A549 (cell line): ENCODE data around the gene GOLGA1. TPM values are rescaled to one million over a fixed set of nuclear protein-coding genes. Genes with fewer than 3 reads are reported as not detected.

ENCODE experiments used
- ATAC-seq, 2 experiments: fragments of 200-7000 bp in 1 of 2; fragments of >200 bp in 1 of 2; cut with Nextera tagmentation in 1 of 2; cut with Tn5 transposase in 1 of 2; 3 replicates each; pipeline versions ENCODE4 v1.8.0 to v1.9.1; 2018 to 2020; ENCODE audit warnings: mild to moderate bottlenecking in 1 of 2, moderate library complexity in 1 of 2
- CTCF ChIA-PET: fragments of 300-600 bp; sonication (Branson Sonifier 250); formaldehyde crosslinking; extraction: SDS; loops from one replicate; lab custom pipeline; 2021; ENCODE audit warnings: antibody characterized with exemption, inconsistent platforms; lab: Yijun Ruan, JAX
- POLR2A ChIA-PET: fragments of 350-600 bp; formaldehyde crosslinking; extraction: SDS; loops from one replicate; lab custom pipeline; 2021; ENCODE audit warnings: antibody characterized with exemption, inconsistent platforms; lab: Yijun Ruan, JAX
- DNase-seq, 2 experiments: peaks; one replicate each; pipeline versions ENCODE4 v3.0.0 to v3.0.0-alpha.2; 2011 to 2016; ENCODE audit warnings: low read depth in 1 of 2, low spot score in 1 of 2
- FAIRE-seq: peaks from 2 replicates; lab custom pipeline; 2011; peaks lifted over from hg19 to GRCh38; lab: Jason Lieb, UNC
- H3K27ac ChIP-seq, 2 experiments: fragments of >200 bp; sonication (Bioruptor Twin); formaldehyde crosslinking; 3 replicates each; pipeline ENCODE4 v1.5.1; 2016 to 2017
- H3K4me1 ChIP-seq: fragments of >200 bp; sonication (Bioruptor Twin); formaldehyde crosslinking; 3 replicates; pipeline ENCODE4 v1.6.1; 2016
- H3K4me2 ChIP-seq: fragments of >200 bp; sonication (Bioruptor Twin); formaldehyde crosslinking; 3 replicates; pipeline ENCODE4 v1.6.1; 2016
- H3K4me3 ChIP-seq: fragments of >200 bp; sonication (Bioruptor Twin); formaldehyde crosslinking; 3 replicates; pipeline ENCODE4 v1.5.1; 2016
- H3K9me3 ChIP-seq: fragments of >200 bp; sonication (Bioruptor Twin); formaldehyde crosslinking; 3 replicates; pipeline ENCODE4 v1.6.1; 2016
- BCL3 ChIP-seq: fragments of >200 bp; sonication (Bioruptor Twin); formaldehyde crosslinking; IDR thresholded peaks from 3 replicates; pipeline ENCODE4 v1.6.1; 2016
- ELK1 ChIP-seq: fragments of 150-350 bp; IDR thresholded peaks from 2 replicates; pipeline ENCODE4 v1.6.1; 2014; ENCODE audit warnings: low read depth, mild to moderate bottlenecking, low read length
- EP300 ChIP-seq, 2 experiments: fragments of >200 bp; sonication (Bioruptor Twin); formaldehyde crosslinking; IDR thresholded peaks; 2 replicates in 1 of 2; 3 replicates in 1 of 2; pipeline ENCODE4 v1.6.1; 2016 to 2017
- FOSB ChIP-seq: fragments of 250-450 bp; sonication (Bioruptor Pico); IDR thresholded peaks from 2 replicates; pipeline ENCODE4 v1.5.0; 2020; ENCODE audit warnings: mild to moderate bottlenecking, moderate library complexity
- FOXS1 ChIP-seq: fragments of 250-450 bp; sonication (Bioruptor Pico); IDR thresholded peaks from 2 replicates; pipeline ENCODE4 v1.5.0; 2020; ENCODE audit warnings: mild to moderate bottlenecking, moderate library complexity
- GATA3 ChIP-seq: IDR thresholded peaks from 2 replicates; pipeline ENCODE4 v1.6.1; 2012; ENCODE audit warnings: borderline replicate concordance
- HES2 ChIP-seq: fragments of >200 bp; sonication (Bioruptor Twin); formaldehyde crosslinking; IDR thresholded peaks from 2 replicates; pipeline ENCODE4 v1.6.1; 2016
- HMGXB4 ChIP-seq: fragments of 250-450 bp; sonication (Bioruptor Pico); IDR thresholded peaks from 2 replicates; pipeline ENCODE4 v1.5.0; 2021; ENCODE audit warnings: mild to moderate bottlenecking, moderate library complexity, borderline replicate concordance
- HOXB5 ChIP-seq: fragments of 250-450 bp; sonication (Bioruptor Pico); IDR thresholded peaks from 2 replicates; pipeline ENCODE4 v1.5.0; 2020; ENCODE audit warnings: mild to moderate bottlenecking, moderate library complexity
- KDM1A ChIP-seq: fragments of 200-600 bp; sonication (generic); IDR thresholded peaks from 2 replicates; pipeline ENCODE4 v1.6.1; 2016; ENCODE audit warnings: low read depth, mild to moderate bottlenecking
- MYC ChIP-seq: IDR thresholded peaks from 2 replicates; pipeline ENCODE4 v1.6.1; 2012; ENCODE audit warnings: mild to moderate bottlenecking, inconsistent platforms, low read length, improper control_type of control experiment, borderline replicate concordance
- POLR2A ChIP-seq: IDR thresholded peaks from 2 replicates; pipeline ENCODE4 v1.6.1; 2012; ENCODE audit warnings: mild to moderate bottlenecking, low read length
- RAD21 ChIP-seq, 2 experiments: fragments of >200 bp in 1 of 2; sonication (Bioruptor Twin) in 1 of 2; formaldehyde crosslinking in 1 of 2; IDR thresholded peaks in 1 of 2; conservative IDR thresholded peaks in 1 of 2; 2 replicates in 1 of 2; 3 replicates in 1 of 2; pipeline ENCODE4 v1.6.1; 2012 to 2018; ENCODE audit warnings: inconsistent platforms in 1 of 2
- REST ChIP-seq: fragments of 200-600 bp; sonication (generic); IDR thresholded peaks from 2 replicates; pipeline ENCODE4 v1.6.1; 2016; ENCODE audit warnings: antibody characterized with exemption, mild to moderate bottlenecking, moderate library complexity
- SMC3 ChIP-seq: fragments of >200 bp; sonication (Bioruptor Twin); formaldehyde crosslinking; IDR thresholded peaks from 3 replicates; pipeline ENCODE4 v1.6.1; 2018; ENCODE audit warnings: inconsistent platforms
- SREBF2 ChIP-seq: fragments of 450-650 bp; IDR thresholded peaks from 2 replicates; pipeline ENCODE4 v1.6.1; 2014; ENCODE audit warnings: mild to moderate bottlenecking, moderate library complexity
- TFCP2L1 ChIP-seq: fragments of 250-450 bp; sonication (Bioruptor Pico); IDR thresholded peaks from 2 replicates; pipeline ENCODE4 v1.5.0; 2021; ENCODE audit warnings: mild to moderate bottlenecking
- USF2 ChIP-seq: fragments of 450-650 bp; IDR thresholded peaks from 2 replicates; pipeline ENCODE4 v1.6.1; 2014; ENCODE audit warnings: antibody characterized with exemption
- ZFP36 ChIP-seq: fragments of 450-650 bp; IDR thresholded peaks from 2 replicates; pipeline ENCODE4 v1.6.1; 2014; ENCODE audit warnings: borderline replicate concordance; ENCODE audit not compliant: partially characterized antibody
- ZNF302 ChIP-seq: fragments of 250-450 bp; sonication (Bioruptor Pico); IDR thresholded peaks from 2 replicates; pipeline ENCODE4 v1.9.0; 2021; ENCODE audit warnings: inconsistent platforms, mild to moderate bottlenecking, moderate library complexity
- WGBS: methylation state at CpG from one replicate; pipeline ENCODE4 v1.1.6; 2017; ENCODE audit errors: missing lambda C conversion rate; 5-methylcytosine and 5-hydroxymethylcytosine counted together
- polyA plus RNA-seq, 4 experiments: library from polyadenylated mRNA; depleted of rRNA in 3 of 4; stranded (reverse); fragments of >200 nt; fragmentation: RNase III in 1 of 4; extraction: RNeasy Plus Mini Kit Qiagen cat#74134 plus additional on column Dnase treatment in 1 of 4; gene quantifications; 2 replicates in 3 of 4; 3 replicates in 1 of 4; pipeline ENCODE4 v1.2.3, GENCODE V29; 2011 to 2017

GOLGA1 gene
- polyA plus RNA-seq, 2 of the 4 experiments (the other 2 are of a cell fraction): 10.0 to 19.4 TPM

GRCh38 chr9:124934290-124934689 lies 6.6 kb downstream of the GOLGA1 start (continued):
- no peak for TF ChIP-seq RAD21 (conservative IDR thresholded peaks at IDR 0.05 in 1 of 2, IDR thresholded peaks at IDR 0.05 in 1 of 2)
- TF ChIP-seq EP300 (IDR thresholded peaks at IDR 0.05): no peak
- TF ChIP-seq FOXS1 (CRISPR knock-in tag): no peak
- no peak for TF ChIP-seq FOSB
- TF ChIP-seq POLR2A: no peak

- Histone ChIP-seq H3K27ac (no peak overlapping the region), H3K9me3 (no peaks in the 10 kb centered on the region), H3K4me3 (no peak overlapping the region), H3K4me1 (no peaks in the 10 kb centered on the region), H3K4me2 (no peak overlapping the region)
- DNase-seq: no peak
- POLR2A ChIA-PET: no interaction called here
- no peak for ATAC-seq
- WGBS: 82% methylated on average over 1 of the region's 1 CpG
- CTCF ChIA-PET: interaction anchor here (0.6 to 1.1 kb wide), 2 partner anchors 39 to 46 kb away, joined by 3 read pairs; no protein-coding TSS in a partner anchor
- no peak for TF ChIP-seq BCL3
- TF ChIP-seq SREBF2: no peak
- no peak for TF ChIP-seq HOXB5 (CRISPR knock-in tag)
- TF ChIP-seq USF2: no peak
- no peak for TF ChIP-seq TFCP2L1 (CRISPR knock-in tag)
- no peak for TF ChIP-seq POLR2A
- TF ChIP-seq ZNF302 (CRISPR knock-in tag): no peak
- no peak for TF ChIP-seq KDM1A
- TF ChIP-seq EP300 (IDR thresholded peaks at IDR 0.05): no peak
- TF ChIP-seq HMGXB4 (CRISPR knock-in tag): no peak
- no peak for TF ChIP-seq ELK1
- TF ChIP-seq GATA3: no peak
- no peak for TF ChIP-seq FOXS1 (CRISPR knock-in tag)
- TF ChIP-seq ZFP36: no peak
- TF ChIP-seq SMC3: no peak
- no peak for TF ChIP-seq MYC
- no peak for TF ChIP-seq REST
- TF ChIP-seq HES2: no peak
- no peak for FAIRE-seq
These were observed 8.6 kb downstream of the GOLGA1 start for GRCh38 chr9:124932333-124932732.
